ENCODE data around the gene HNF4A. TPM values are rescaled to one million over a fixed set of nuclear protein-coding genes. Genes with fewer than 3 reads are reported as not detected.

Gene HNF4A
- polyA plus RNA-seq, 1 donor from 2014 or later = not detected

DNA sequence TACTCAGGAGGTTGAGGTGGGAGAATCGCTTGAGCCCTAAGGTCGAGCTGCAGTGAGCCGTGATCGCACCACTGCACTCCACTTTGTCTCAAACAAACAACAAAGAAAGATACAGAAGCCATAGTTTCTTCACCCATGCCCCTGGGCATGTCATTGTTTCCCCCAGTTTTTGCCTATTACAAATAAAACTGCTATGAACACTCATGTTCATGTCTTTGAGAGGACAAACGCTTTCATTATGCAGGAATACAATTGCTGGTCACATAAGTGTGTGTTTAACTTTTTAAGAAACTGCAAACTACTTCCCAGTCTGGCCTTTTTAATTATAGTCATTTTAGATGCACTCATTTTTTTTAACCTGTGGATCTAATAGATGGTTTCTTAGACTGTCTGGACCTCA, 108.0 kb downstream of the HNF4A start:
- H2AFZ ChIP-seq (ENCODE audit: low read depth, low read length) = no peak overlapping the region

DNA sequence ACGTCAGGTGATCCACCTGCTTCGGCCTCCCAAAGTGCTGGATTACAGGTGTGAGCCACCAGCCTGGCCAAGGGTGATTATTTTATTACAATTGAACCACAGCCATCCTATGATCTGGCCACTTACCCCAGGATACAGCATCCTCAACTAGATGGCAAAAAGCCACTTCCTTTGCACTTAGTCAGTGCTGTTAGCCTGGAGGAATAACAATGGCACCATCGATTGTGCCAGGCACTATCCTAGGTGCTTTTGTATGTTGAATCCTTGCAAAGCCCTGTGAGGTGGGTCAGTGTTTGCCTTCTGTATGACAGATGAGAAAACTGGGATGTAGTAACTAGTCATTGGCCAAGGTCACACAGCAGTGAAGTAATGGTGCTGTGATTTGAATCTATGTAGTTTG, 109.0 kb downstream of the HNF4A start:
- H2AFZ ChIP-seq (ENCODE audit: low read depth, low read length) = no peak overlapping the region

More for the DNA sequence above, 108.0 kb downstream of the HNF4A start:
- no peaks in the 10 kb centered on the region for H3K27me3 ChIP-seq (ENCODE audit: insufficient read depth, low read depth, low read length)
- no peaks in the 10 kb centered on the region for H3K36me3 ChIP-seq (ENCODE audit: insufficient read depth, low read length)
- no peak overlapping the region for H3K27ac ChIP-seq (ENCODE audit: low read length)
- no peak overlapping the region for H3K4me3 ChIP-seq (ENCODE audit: low read length)
- TF ChIP-seq SMC3 (conservative IDR thresholded peaks at IDR 0.05; ENCODE audit: poor library complexity) (no peak), POLR2AphosphoS5 (IDR thresholded peaks at IDR 0.05) (no peak), EZH2 (IDR thresholded peaks at IDR 0.05; ENCODE audit: borderline replicate concordance, insufficient read depth, low read length, poor library complexity, severe bottlenecking) (no peak), TAF1 (IDR thresholded peaks at IDR 0.05; ENCODE audit: low read depth) (no peak), MXI1 (conservative IDR thresholded peaks at IDR 0.05; ENCODE audit: poor library complexity, severe bottlenecking) (no peak), RAD21 (conservative IDR thresholded peaks at IDR 0.05) (no peak), EP300 (conservative IDR thresholded peaks at IDR 0.05; ENCODE audit: poor library complexity, severe bottlenecking) (no peak)
- TF ChIP-seq, protein P1, sequence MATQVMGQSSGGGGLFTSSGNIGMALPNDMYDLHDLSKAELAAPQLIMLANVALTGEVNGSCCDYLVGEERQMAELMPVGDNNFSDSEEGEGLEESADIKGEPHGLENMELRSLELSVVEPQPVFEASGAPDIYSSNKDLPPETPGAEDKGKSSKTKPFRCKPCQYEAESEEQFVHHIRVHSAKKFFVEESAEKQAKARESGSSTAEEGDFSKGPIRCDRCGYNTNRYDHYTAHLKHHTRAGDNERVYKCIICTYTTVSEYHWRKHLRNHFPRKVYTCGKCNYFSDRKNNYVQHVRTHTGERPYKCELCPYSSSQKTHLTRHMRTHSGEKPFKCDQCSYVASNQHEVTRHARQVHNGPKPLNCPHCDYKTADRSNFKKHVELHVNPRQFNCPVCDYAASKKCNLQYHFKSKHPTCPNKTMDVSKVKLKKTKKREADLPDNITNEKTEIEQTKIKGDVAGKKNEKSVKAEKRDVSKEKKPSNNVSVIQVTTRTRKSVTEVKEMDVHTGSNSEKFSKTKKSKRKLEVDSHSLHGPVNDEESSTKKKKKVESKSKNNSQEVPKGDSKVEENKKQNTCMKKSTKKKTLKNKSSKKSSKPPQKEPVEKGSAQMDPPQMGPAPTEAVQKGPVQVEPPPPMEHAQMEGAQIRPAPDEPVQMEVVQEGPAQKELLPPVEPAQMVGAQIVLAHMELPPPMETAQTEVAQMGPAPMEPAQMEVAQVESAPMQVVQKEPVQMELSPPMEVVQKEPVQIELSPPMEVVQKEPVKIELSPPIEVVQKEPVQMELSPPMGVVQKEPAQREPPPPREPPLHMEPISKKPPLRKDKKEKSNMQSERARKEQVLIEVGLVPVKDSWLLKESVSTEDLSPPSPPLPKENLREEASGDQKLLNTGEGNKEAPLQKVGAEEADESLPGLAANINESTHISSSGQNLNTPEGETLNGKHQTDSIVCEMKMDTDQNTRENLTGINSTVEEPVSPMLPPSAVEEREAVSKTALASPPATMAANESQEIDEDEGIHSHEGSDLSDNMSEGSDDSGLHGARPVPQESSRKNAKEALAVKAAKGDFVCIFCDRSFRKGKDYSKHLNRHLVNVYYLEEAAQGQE (IDR thresholded peaks at IDR 0.05; ENCODE audit: borderline replicate concordance) = no peak
- TF ChIP-seq, protein P2, sequence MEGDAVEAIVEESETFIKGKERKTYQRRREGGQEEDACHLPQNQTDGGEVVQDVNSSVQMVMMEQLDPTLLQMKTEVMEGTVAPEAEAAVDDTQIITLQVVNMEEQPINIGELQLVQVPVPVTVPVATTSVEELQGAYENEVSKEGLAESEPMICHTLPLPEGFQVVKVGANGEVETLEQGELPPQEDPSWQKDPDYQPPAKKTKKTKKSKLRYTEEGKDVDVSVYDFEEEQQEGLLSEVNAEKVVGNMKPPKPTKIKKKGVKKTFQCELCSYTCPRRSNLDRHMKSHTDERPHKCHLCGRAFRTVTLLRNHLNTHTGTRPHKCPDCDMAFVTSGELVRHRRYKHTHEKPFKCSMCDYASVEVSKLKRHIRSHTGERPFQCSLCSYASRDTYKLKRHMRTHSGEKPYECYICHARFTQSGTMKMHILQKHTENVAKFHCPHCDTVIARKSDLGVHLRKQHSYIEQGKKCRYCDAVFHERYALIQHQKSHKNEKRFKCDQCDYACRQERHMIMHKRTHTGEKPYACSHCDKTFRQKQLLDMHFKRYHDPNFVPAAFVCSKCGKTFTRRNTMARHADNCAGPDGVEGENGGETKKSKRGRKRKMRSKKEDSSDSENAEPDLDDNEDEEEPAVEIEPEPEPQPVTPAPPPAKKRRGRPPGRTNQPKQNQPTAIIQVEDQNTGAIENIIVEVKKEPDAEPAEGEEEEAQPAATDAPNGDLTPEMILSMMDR (IDR thresholded peaks at IDR 0.05; ENCODE audit: poor library complexity, severe bottlenecking) = no peak
- H4K20me1 ChIP-seq (ENCODE audit: insufficient read depth) = no peaks in the 10 kb centered on the region
- H3K9me2 ChIP-seq (ENCODE audit: insufficient read depth, low read length) = no peaks in the 10 kb centered on the region
- H3K79me2 ChIP-seq (replicated peaks; ENCODE audit: insufficient read depth, low read length) = no peaks in the 10 kb centered on the region
- H3F3A ChIP-seq (ENCODE audit: insufficient read depth, low read length, poor library complexity, severe bottlenecking) = no peaks in the 10 kb centered on the region
- no peaks in the 10 kb centered on the region for H3K9me3 ChIP-seq (ENCODE audit: low read length)
- H3K4me2 ChIP-seq (ENCODE audit: low read length) = no peak overlapping the region
- no peak overlapping the region for H3K9ac ChIP-seq (ENCODE audit: low read length)

More for the DNA sequence above, 109.0 kb downstream of the HNF4A start:
- H3K9me2 ChIP-seq (ENCODE audit: insufficient read depth, low read length) = no peaks in the 10 kb centered on the region
- no peaks in the 10 kb centered on the region for H3K9me3 ChIP-seq (ENCODE audit: low read length)
- no peaks in the 10 kb centered on the region for H4K20me1 ChIP-seq (ENCODE audit: insufficient read depth)
- TF ChIP-seq POLR2AphosphoS5 (IDR thresholded peaks at IDR 0.05) = no peak
- TF ChIP-seq, protein P2 (IDR thresholded peaks at IDR 0.05; ENCODE audit: poor library complexity, severe bottlenecking) = no peak
- TF ChIP-seq EP300 (conservative IDR thresholded peaks at IDR 0.05; ENCODE audit: poor library complexity, severe bottlenecking) = no peak
- TF ChIP-seq SMC3 (conservative IDR thresholded peaks at IDR 0.05; ENCODE audit: poor library complexity) = no peak
- no peak for TF ChIP-seq MXI1 (conservative IDR thresholded peaks at IDR 0.05; ENCODE audit: poor library complexity, severe bottlenecking)
- TF ChIP-seq, protein P1 (IDR thresholded peaks at IDR 0.05; ENCODE audit: borderline replicate concordance) = no peak
- no peak for TF ChIP-seq EZH2 (IDR thresholded peaks at IDR 0.05; ENCODE audit: borderline replicate concordance, insufficient read depth, low read length, poor library complexity, severe bottlenecking)
- TF ChIP-seq TAF1 (IDR thresholded peaks at IDR 0.05; ENCODE audit: low read depth) = no peak
- no peak for TF ChIP-seq RAD21 (conservative IDR thresholded peaks at IDR 0.05)
- H3F3A ChIP-seq (ENCODE audit: insufficient read depth, low read length, poor library complexity, severe bottlenecking) = no peaks in the 10 kb centered on the region
- H3K79me2 ChIP-seq (replicated peaks; ENCODE audit: insufficient read depth, low read length) = no peaks in the 10 kb centered on the region
- no peak overlapping the region for H3K4me2 ChIP-seq (ENCODE audit: low read length)
- no peaks in the 10 kb centered on the region for H3K36me3 ChIP-seq (ENCODE audit: insufficient read depth, low read length)
- H3K27me3 ChIP-seq (ENCODE audit: insufficient read depth, low read depth, low read length) = no peaks in the 10 kb centered on the region
- no peak overlapping the region for H3K9ac ChIP-seq (ENCODE audit: low read length)
- no peak overlapping the region for H3K27ac ChIP-seq (ENCODE audit: low read length)
- no peak overlapping the region for H3K4me3 ChIP-seq (ENCODE audit: low read length)
